RWPE2 (cell line): ENCODE data around the gene SELPLG.
A peak's percentile ranks its signal among the peaks of the same experiment; 100 is the strongest.
"Not testable (repeated sequence)": the region's sequence is repeated elsewhere in the genome, so short reads cannot be mapped to it uniquely, and the experiment has no call there.

Experiments used
- ATAC-seq: fragments of 200-7000 bp; cut with Tn5 transposase; 3 replicates; pipeline ENCODE4 v1.9.1; 2021; ENCODE audit warnings: low read depth
- DNase-seq: peaks from one replicate; pipeline ENCODE4 v3.0.0-alpha.2; 2020; ENCODE audit warnings: low spot score
- H3K27ac ChIP-seq: fragments of 450-650 bp; 2 replicates; pipeline ENCODE4 v1.5.1; 2017; ENCODE audit warnings: mild to moderate bottlenecking; ENCODE audit not compliant: poor library complexity, severe bottlenecking
- H3K27me3 ChIP-seq: fragments of 250-450 bp; sonication (Bioruptor Pico); 2 replicates; pipeline ENCODE4 v1.5.1; 2021; ENCODE audit warnings: mild to moderate bottlenecking, moderate library complexity; ENCODE audit not compliant: insufficient read depth, poor library complexity, severe bottlenecking
- H3K36me3 ChIP-seq: fragments of 250-450 bp; sonication (Bioruptor Pico); 2 replicates; pipeline ENCODE4 v1.5.1; 2020; ENCODE audit warnings: low read depth, mild to moderate bottlenecking, moderate library complexity
- H3K4me1 ChIP-seq: fragments of 250-450 bp; sonication (Bioruptor Pico); 2 replicates; pipeline ENCODE4 v1.5.1; 2021; ENCODE audit warnings: mild to moderate bottlenecking, moderate library complexity; ENCODE audit not compliant: insufficient read depth, poor library complexity, severe bottlenecking
- H3K4me3 ChIP-seq: fragments of 250-450 bp; sonication (Bioruptor Pico); 2 replicates; pipeline ENCODE4 v1.5.1; 2021; ENCODE audit warnings: mild to moderate bottlenecking, moderate library complexity; ENCODE audit not compliant: severe bottlenecking
- H3K9me3 ChIP-seq: fragments of 250-450 bp; sonication (Bioruptor Pico); 2 replicates; pipeline ENCODE4 v1.5.1; 2021; ENCODE audit warnings: mild to moderate bottlenecking, moderate library complexity; ENCODE audit not compliant: severe bottlenecking
- TF ChIP-seq, protein P1 (sequence below): fragments of 450-650 bp; IDR thresholded peaks from one replicate; pipeline ENCODE4 v1.5.1; 2017; ENCODE audit warnings: mild to moderate bottlenecking, moderate library complexity; ENCODE audit not compliant: poor library complexity, severe bottlenecking

The SELPLG gene

GRCh38 chr12:108619369-108620160, 14.1 kb downstream of the SELPLG start:
- DNase-seq (no peak), ATAC-seq (no peak)
- Histone ChIP-seq H3K4me3 (no peak overlapping the region), H3K27me3 (no peaks in the 10 kb centered on the region), H3K4me1 (no peaks in the 10 kb centered on the region), H3K9me3 (no peaks in the 10 kb centered on the region), H3K36me3 (no peaks in the 10 kb centered on the region), H3K27ac (no peak overlapping the region)
- TF ChIP-seq, protein P1, sequence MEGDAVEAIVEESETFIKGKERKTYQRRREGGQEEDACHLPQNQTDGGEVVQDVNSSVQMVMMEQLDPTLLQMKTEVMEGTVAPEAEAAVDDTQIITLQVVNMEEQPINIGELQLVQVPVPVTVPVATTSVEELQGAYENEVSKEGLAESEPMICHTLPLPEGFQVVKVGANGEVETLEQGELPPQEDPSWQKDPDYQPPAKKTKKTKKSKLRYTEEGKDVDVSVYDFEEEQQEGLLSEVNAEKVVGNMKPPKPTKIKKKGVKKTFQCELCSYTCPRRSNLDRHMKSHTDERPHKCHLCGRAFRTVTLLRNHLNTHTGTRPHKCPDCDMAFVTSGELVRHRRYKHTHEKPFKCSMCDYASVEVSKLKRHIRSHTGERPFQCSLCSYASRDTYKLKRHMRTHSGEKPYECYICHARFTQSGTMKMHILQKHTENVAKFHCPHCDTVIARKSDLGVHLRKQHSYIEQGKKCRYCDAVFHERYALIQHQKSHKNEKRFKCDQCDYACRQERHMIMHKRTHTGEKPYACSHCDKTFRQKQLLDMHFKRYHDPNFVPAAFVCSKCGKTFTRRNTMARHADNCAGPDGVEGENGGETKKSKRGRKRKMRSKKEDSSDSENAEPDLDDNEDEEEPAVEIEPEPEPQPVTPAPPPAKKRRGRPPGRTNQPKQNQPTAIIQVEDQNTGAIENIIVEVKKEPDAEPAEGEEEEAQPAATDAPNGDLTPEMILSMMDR: no peak

GRCh38 chr12:108618953-108619274, 14.8 kb downstream of the SELPLG start:
- ATAC-seq, H3K4me1 ChIP-seq, H3K4me3 ChIP-seq, DNase-seq, H3K36me3 ChIP-seq, H3K27me3 ChIP-seq, H3K27ac ChIP-seq, H3K9me3 ChIP-seq: not testable (repeated sequence)

DNA sequence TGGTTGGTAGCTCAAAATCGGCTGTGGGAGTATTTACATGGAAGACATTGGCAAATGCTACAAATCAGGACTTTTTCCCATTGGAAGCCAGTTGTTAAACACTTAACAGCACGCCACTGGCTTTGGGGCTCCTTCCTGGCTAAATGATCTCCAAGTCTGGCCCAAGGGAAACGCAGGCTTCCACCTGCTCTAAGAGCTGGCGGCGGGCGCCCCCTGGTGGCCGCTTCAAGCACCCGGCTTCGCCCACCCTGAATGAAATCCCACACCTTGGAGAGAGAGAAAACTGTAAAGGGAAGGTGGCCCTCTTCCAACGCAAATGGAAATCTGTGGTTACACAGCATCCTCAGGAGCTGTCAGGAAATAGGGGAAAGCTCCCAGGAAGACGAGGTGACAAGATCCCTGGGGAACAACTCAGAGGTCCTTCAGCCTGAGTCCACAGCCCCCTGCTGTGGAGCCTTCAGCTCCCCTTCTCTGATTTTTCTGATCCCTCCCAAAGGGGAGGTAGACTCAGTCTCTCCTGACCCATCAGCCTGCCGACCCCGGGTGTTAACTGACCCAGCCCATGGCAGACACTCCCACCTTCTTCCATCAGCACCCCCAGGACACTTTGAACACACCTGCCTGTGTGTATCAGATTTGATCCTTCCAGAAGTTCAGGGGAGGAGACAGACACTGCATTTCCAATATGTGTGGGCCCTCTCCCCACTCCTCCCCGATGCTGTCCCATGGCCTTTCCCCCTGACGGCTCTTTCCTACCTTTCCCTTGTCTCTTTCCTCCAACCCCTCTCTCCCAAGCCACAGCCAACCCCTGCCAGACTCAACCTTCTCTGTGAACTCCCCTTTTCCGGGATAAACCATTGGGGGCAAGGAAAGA, 15.4 kb downstream of the SELPLG start:
- Histone ChIP-seq H3K4me1 (no peaks in the 10 kb centered on the region), H3K4me3 (no peak overlapping the region), H3K27me3 (no peaks in the 10 kb centered on the region), H3K9me3 (no peaks in the 10 kb centered on the region), H3K27ac (no peak overlapping the region), H3K36me3 (no peaks in the 10 kb centered on the region)
- TF ChIP-seq, protein P1: peak; percentile 98
- ATAC-seq (peak; percentile 93), DNase-seq (no peak)

GRCh38 chr12:108616941-108617858, 16.5 kb downstream of the SELPLG start:
- no peak overlapping the region for H3K27ac ChIP-seq
- H3K4me3 ChIP-seq: no peak overlapping the region
- no peak for DNase-seq
- no peaks in the 10 kb centered on the region for H3K36me3 ChIP-seq
- H3K27me3 ChIP-seq: no peaks in the 10 kb centered on the region
- no peak for ATAC-seq
- TF ChIP-seq, protein P1: no peak
- H3K4me1 ChIP-seq: no peaks in the 10 kb centered on the region
- H3K9me3 ChIP-seq: no peaks in the 10 kb centered on the region

GRCh38 chr12:108616359-108616758, 17.3 kb downstream of the SELPLG start:
- no peak overlapping the region for H3K27ac ChIP-seq
- H3K4me3 ChIP-seq: no peak overlapping the region
- H3K36me3 ChIP-seq: no peaks in the 10 kb centered on the region
- no peak for ATAC-seq
- DNase-seq: no peak
- TF ChIP-seq, protein P1: no peak
- no peaks in the 10 kb centered on the region for H3K27me3 ChIP-seq
- no peaks in the 10 kb centered on the region for H3K9me3 ChIP-seq
- no peaks in the 10 kb centered on the region for H3K4me1 ChIP-seq
